ENCODE data around the gene DPEP3. TPM values are rescaled to one million over a fixed set of nuclear protein-coding genes. Genes with fewer than 3 reads are reported as not detected.

The DPEP3 gene
- polyA plus RNA-seq, 1 donor (not counting 4 experiments of a cell fraction or from before 2014, with no cell fraction given) = not detected

DNA sequence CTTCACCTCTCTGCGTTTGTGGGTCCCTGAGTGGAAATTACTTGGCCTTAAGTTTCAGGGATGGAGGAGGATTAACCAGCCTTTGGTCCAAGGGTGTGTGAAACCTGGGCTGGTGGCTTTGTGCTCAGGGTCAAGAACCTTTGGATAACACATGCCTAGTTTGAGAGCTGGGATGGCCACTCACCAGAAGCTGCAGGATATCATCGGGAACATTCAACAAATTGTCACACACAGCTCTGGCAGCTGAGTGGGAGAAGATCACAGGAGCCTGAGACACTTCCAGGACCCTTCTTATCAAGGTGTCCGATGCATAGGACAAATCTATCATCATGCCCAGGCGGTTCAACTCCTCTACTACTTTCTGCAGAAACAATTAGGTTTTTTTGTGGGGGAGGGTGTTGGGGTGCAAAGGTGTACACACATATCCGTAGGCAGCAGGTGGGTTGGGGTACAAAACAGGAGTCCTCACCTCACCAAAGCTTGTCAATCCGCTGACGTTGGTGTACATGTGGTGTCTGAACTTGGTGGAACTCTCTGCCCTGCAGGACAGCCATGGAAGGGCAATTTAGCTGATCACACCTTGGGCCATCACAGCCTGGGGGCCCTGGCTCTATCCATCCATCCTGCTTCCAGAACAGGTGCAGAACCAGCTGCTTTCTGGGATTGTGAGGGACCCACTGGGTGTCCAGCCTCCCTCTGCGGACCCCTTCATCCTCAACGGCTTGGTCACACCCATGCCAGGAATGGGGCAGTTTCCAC is 2.7 kb downstream of the DPEP3 start:
- H3K4me3 ChIP-seq (ENCODE audit: control insufficient read depth in 2 of 3, extremely low read depth in 1 of 3, insufficient read depth in 2 of 3, low read depth in 1 of 3, low read length in 3 of 3) = no peak overlapping the region
- H3K9me3 ChIP-seq (ENCODE audit: control insufficient read depth, low read depth, low read length) = no peaks in the 10 kb centered on the region
- peaks cover 2% of the 10 kb centered on the region for H4K20me1 ChIP-seq (ENCODE audit: control insufficient read depth, extremely low read depth, insufficient read depth, low read length)
- no peaks in the 10 kb centered on the region for H3K4me1 ChIP-seq (ENCODE audit: control insufficient read depth, extremely low read depth, insufficient read depth, low read length)
- no peak for TF ChIP-seq EZH2 (IDR thresholded peaks at IDR 0.05; ENCODE audit: low read length)
- TF ChIP-seq, protein P1, sequence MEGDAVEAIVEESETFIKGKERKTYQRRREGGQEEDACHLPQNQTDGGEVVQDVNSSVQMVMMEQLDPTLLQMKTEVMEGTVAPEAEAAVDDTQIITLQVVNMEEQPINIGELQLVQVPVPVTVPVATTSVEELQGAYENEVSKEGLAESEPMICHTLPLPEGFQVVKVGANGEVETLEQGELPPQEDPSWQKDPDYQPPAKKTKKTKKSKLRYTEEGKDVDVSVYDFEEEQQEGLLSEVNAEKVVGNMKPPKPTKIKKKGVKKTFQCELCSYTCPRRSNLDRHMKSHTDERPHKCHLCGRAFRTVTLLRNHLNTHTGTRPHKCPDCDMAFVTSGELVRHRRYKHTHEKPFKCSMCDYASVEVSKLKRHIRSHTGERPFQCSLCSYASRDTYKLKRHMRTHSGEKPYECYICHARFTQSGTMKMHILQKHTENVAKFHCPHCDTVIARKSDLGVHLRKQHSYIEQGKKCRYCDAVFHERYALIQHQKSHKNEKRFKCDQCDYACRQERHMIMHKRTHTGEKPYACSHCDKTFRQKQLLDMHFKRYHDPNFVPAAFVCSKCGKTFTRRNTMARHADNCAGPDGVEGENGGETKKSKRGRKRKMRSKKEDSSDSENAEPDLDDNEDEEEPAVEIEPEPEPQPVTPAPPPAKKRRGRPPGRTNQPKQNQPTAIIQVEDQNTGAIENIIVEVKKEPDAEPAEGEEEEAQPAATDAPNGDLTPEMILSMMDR (optimal IDR thresholded peaks at IDR 0.05 in 1 of 3, IDR thresholded peaks at IDR 0.05 in 1 of 3, conservative IDR thresholded peaks at IDR 0.05 in 1 of 3; ENCODE audit: extremely low read depth in 1 of 3, insufficient read depth in 2 of 3, low read length in 3 of 3) = no peak
- DNase-seq (ENCODE audit: low read depth, low spot score) (no peak), FAIRE-seq (no peak)
- H2AFZ ChIP-seq (ENCODE audit: control insufficient read depth, low read length) = no peak overlapping the region
- no peak overlapping the region for H3K27ac ChIP-seq (ENCODE audit: control insufficient read depth, insufficient read depth, low read length)
- no peak overlapping the region for H3K4me2 ChIP-seq (ENCODE audit: control insufficient read depth, extremely low read depth, insufficient read depth, low read depth, low read length)
- dilution Hi-C loops (cut with MboI; ENCODE audit: extremely low pct_ligation_motif_present, low sequenced_read_pairs) = no loop called here
- peaks cover 17% of the 10 kb centered on the region for H3K27me3 ChIP-seq (ENCODE audit: control insufficient read depth, extremely low read depth, insufficient read depth, low read length)
- H3K36me3 ChIP-seq (ENCODE audit: control insufficient read depth in 2 of 2, extremely low read depth in 1 of 2, insufficient read depth in 2 of 2, low read length in 2 of 2) = no peaks in the 10 kb centered on the region
- no peaks in the 10 kb centered on the region for H3K79me2 ChIP-seq (ENCODE audit: control insufficient read depth, insufficient read depth, low read length)
- no peak overlapping the region for H3K9ac ChIP-seq (ENCODE audit: control insufficient read depth, extremely low read depth, insufficient read depth, low read length)
- H3K9me1 ChIP-seq (ENCODE audit: control insufficient read depth, extremely low read depth, insufficient read depth, low read length) = no peaks in the 10 kb centered on the region

GRCh38 chr16:67977005-67977404 is 3.3 kb downstream of the DPEP3 start:
- DNase-seq (ENCODE audit: low read depth, low spot score) = no peak
- Histone ChIP-seq H3K9me3 (ENCODE audit: control insufficient read depth, low read depth, low read length) (no peaks in the 10 kb centered on the region), H3K27ac (ENCODE audit: control insufficient read depth, insufficient read depth, low read length) (no peak overlapping the region), H3K27me3 (ENCODE audit: control insufficient read depth, extremely low read depth, insufficient read depth, low read length) (peaks cover 17% of the 10 kb centered on the region), H3K36me3 (ENCODE audit: control insufficient read depth in 2 of 2, extremely low read depth in 1 of 2, insufficient read depth in 2 of 2, low read length in 2 of 2) (no peaks in the 10 kb centered on the region), H4K20me1 (ENCODE audit: control insufficient read depth, extremely low read depth, insufficient read depth, low read length) (peaks cover 2% of the 10 kb centered on the region), H2AFZ (ENCODE audit: control insufficient read depth, low read length) (no peak overlapping the region), H3K9ac (ENCODE audit: control insufficient read depth, extremely low read depth, insufficient read depth, low read length) (no peak overlapping the region), H3K4me3 (ENCODE audit: control insufficient read depth in 2 of 3, extremely low read depth in 1 of 3, insufficient read depth in 2 of 3, low read depth in 1 of 3, low read length in 3 of 3) (no peak overlapping the region), H3K9me1 (ENCODE audit: control insufficient read depth, extremely low read depth, insufficient read depth, low read length) (no peaks in the 10 kb centered on the region), H3K79me2 (ENCODE audit: control insufficient read depth, insufficient read depth, low read length) (no peaks in the 10 kb centered on the region), H3K4me1 (ENCODE audit: control insufficient read depth, extremely low read depth, insufficient read depth, low read length) (no peaks in the 10 kb centered on the region), H3K4me2 (ENCODE audit: control insufficient read depth, extremely low read depth, insufficient read depth, low read depth, low read length) (no peak overlapping the region)
- no peak for FAIRE-seq
- dilution Hi-C loops (cut with MboI; ENCODE audit: extremely low pct_ligation_motif_present, low sequenced_read_pairs) = no loop called here
- TF ChIP-seq, protein P1 (optimal IDR thresholded peaks at IDR 0.05 in 1 of 3, IDR thresholded peaks at IDR 0.05 in 1 of 3, conservative IDR thresholded peaks at IDR 0.05 in 1 of 3; ENCODE audit: extremely low read depth in 1 of 3, insufficient read depth in 2 of 3, low read length in 3 of 3) = no peak
- no peak for TF ChIP-seq EZH2 (IDR thresholded peaks at IDR 0.05; ENCODE audit: low read length)

All from keratinocyte (primary cell).